ENCODE results near the gene MYCBPAP. TPM values are rescaled to one million over a fixed set of nuclear protein-coding genes. Genes with fewer than 3 reads are reported as not detected.

Gene MYCBPAP
- total and polyA plus RNA-seq, 8 donors = 1.4 to 9.1 (median 5.8) TPM

GRCh38 chr17:50482516-50482915, 25.7 kb upstream of the MYCBPAP start:
- ATAC-seq (peak; percentile 74), DNase-seq (peak; percentile 61 to 92 (median 89))
- Histone ChIP-seq H3K4me1 (peaks cover 7 to 46% of the 10 kb centered on the region in 2 donors), H3K4me3 (no peak overlapping the region), H3K27me3 (no peaks in the 10 kb centered on the region), H3K9me3 (no peaks in the 10 kb centered on the region), H3K36me3 (peaks cover 0 to 41% of the 10 kb centered on the region in 2 donors), H3K27ac (peak overlapping the region; percentile 24 to 69)
- peak; percentile 74 to 78 for TF ChIP-seq CTCF (IDR thresholded peaks at IDR 0.05)
- intact Hi-C loops (cut with DNase I) = no loop called here

GRCh38 chr17:50483266-50483665, 25.0 kb upstream of the MYCBPAP start:
- Histone ChIP-seq H3K36me3 (peaks cover 0 to 46% of the 10 kb centered on the region in 2 donors), H3K27me3 (no peaks in the 10 kb centered on the region), H3K27ac (no peak overlapping the region), H3K4me1 (peaks cover 4 to 40% of the 10 kb centered on the region in 2 donors), H3K9me3 (no peaks in the 10 kb centered on the region), H3K4me3 (no peak overlapping the region)
- intact Hi-C loops (cut with DNase I) = no loop called here
- ATAC-seq = no peak
- TF ChIP-seq CTCF (IDR thresholded peaks at IDR 0.05) = no peak
- peak in 1 of 4 donors; percentile 44 for DNase-seq

- DNase-seq (peak in 1 of 4 donors; percentile 47), ATAC-seq (no peak)
- Histone ChIP-seq H3K9me3 (no peaks in the 10 kb centered on the region), H3K4me3 (no peak overlapping the region), H3K36me3 (peaks cover 0 to 46% of the 10 kb centered on the region in 2 donors), H3K27me3 (no peaks in the 10 kb centered on the region), H3K4me1 (peaks cover 3 to 33% of the 10 kb centered on the region in 2 donors), H3K27ac (no peak overlapping the region)
- intact Hi-C loops (cut with DNase I) = no loop called here
- TF ChIP-seq CTCF (IDR thresholded peaks at IDR 0.05) = no peak
Observed at GRCh38 chr17:50484386-50485155, 23.7 kb upstream of the MYCBPAP start.

- DNase-seq (peak in 1 of 4 donors; percentile 61), ATAC-seq (no peak)
- H3K9me3 ChIP-seq = no peaks in the 10 kb centered on the region
- intact Hi-C loops (cut with DNase I) = no loop called here
- no peak overlapping the region for H3K4me3 ChIP-seq
- H3K36me3 ChIP-seq = peaks cover 0 to 38% of the 10 kb centered on the region in 2 donors
- H3K27ac ChIP-seq = no peak overlapping the region
- no peak for TF ChIP-seq CTCF (IDR thresholded peaks at IDR 0.05)
- H3K27me3 ChIP-seq = no peaks in the 10 kb centered on the region
- H3K4me1 ChIP-seq = peaks cover 0 to 5% of the 10 kb centered on the region in 2 donors
Observed at GRCh38 chr17:50487213-50488096, 20.8 kb upstream of the MYCBPAP start.

GRCh38 chr17:50488880-50489279, 19.4 kb upstream of the MYCBPAP start:
- H3K27me3 ChIP-seq = no peaks in the 10 kb centered on the region
- H3K4me3 ChIP-seq = no peak overlapping the region
- ATAC-seq (no peak), DNase-seq (peak in 1 of 4 donors; percentile 2)
- no peaks in the 10 kb centered on the region for H3K4me1 ChIP-seq
- H3K27ac ChIP-seq = no peak overlapping the region
- peaks cover 0 to 30% of the 10 kb centered on the region in 2 donors for H3K36me3 ChIP-seq
- intact Hi-C loops (cut with DNase I) = no loop called here
- H3K9me3 ChIP-seq = no peaks in the 10 kb centered on the region
- TF ChIP-seq CTCF (IDR thresholded peaks at IDR 0.05) = no peak
